ENCODE data around the gene RSPRY1. TPM values are rescaled to one million over a fixed set of nuclear protein-coding genes. Genes with fewer than 3 reads are reported as not detected.

The RSPRY1 gene
- total RNA-seq, 1 experiment from 2014 or later, result 24.9 TPM

DNA sequence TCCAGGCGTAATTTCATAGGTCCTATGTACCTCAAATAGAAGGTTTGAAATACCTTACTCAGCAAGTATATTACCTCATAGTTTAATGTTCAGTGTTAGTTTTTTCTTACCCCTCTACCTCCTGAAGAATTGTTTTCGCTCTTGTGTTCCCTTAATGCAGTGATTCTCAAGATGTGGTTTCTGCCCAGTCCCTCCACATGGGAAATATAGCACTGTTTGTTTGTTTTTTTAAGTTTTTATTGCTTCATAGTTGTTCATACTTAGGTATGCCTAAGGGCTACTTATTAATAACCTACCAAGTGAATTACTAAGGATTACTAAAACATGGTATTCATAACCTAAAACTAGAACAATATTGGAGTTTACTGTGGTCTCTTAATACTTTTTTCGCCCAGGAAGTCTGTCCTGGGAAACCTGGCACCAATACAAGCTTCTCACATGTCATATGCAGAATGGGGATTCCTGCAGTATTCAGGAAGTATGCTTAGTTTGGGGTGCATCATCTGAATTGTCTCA is 5.0 kb downstream of the RSPRY1 start:
- intact Hi-C loops (cut with micrococcal nuclease), result no loop called here
- H3K79me2 ChIP-seq (ENCODE audit: insufficient read depth, low read length), result peaks cover 83% of the 10 kb centered on the region
- no TSS peak for BruUV-seq (replicated peaks)
- no peak overlapping the region for H3K4me2 ChIP-seq (ENCODE audit: low read length)
- no peak overlapping the region for H3K9ac ChIP-seq (ENCODE audit: low read length)
- DNase-seq (ENCODE audit: low read depth, low spot score), result no peak
- ChIA-PET CTCF (no interaction called here), POLR2A (no interaction called here), RAD21 (ENCODE audit: low non-redundant PET in 1 of 2, low total read pairs in 2 of 2, uncharacterized antibody in 2 of 2, unreplicated experiment in 2 of 2) (no interaction called here)
- H3K4me1 ChIP-seq (ENCODE audit: control insufficient read depth in 1 of 2, insufficient read depth in 2 of 2, low read length in 2 of 2), result peaks cover 27 to 34% of the 10 kb centered on the region in 2 experiments
- no peaks in the 10 kb centered on the region for H3K36me3 ChIP-seq (ENCODE audit: control insufficient read depth in 1 of 2, insufficient read depth in 2 of 2, low read length in 2 of 2)
- H3K4me3 ChIP-seq (replicated peaks in 1 of 2; ENCODE audit: low read depth in 1 of 2, low read length in 2 of 2), result no peak overlapping the region
- H3K9me2 ChIP-seq (ENCODE audit: insufficient read depth), result no peaks in the 10 kb centered on the region
- H2AFZ ChIP-seq (ENCODE audit: low read depth, low read length, poor library complexity, severe bottlenecking), result no peak overlapping the region
- TF ChIP-seq TCF7L2 (IDR thresholded peaks at IDR 0.05; ENCODE audit: borderline replicate concordance, extremely low read depth, insufficient read depth, insufficient read length), result no peak
- no peak for TF ChIP-seq EGR1 (IDR thresholded peaks at IDR 0.05; ENCODE audit: low read depth)
- no peak for TF ChIP-seq SIN3A (IDR thresholded peaks at IDR 0.05; ENCODE audit: low read depth)
- no peak for TF ChIP-seq SRF (IDR thresholded peaks at IDR 0.05; ENCODE audit: low read depth)
- TF ChIP-seq ATF3 (IDR thresholded peaks at IDR 0.05), result no peak
- no peak for TF ChIP-seq POLR2AphosphoS5 (IDR thresholded peaks at IDR 0.05; ENCODE audit: low read depth, low read length)
- no peak for TF ChIP-seq ZNF274 (IDR thresholded peaks at IDR 0.05; ENCODE audit: low read depth, low read length)
- TF ChIP-seq, protein P1, sequence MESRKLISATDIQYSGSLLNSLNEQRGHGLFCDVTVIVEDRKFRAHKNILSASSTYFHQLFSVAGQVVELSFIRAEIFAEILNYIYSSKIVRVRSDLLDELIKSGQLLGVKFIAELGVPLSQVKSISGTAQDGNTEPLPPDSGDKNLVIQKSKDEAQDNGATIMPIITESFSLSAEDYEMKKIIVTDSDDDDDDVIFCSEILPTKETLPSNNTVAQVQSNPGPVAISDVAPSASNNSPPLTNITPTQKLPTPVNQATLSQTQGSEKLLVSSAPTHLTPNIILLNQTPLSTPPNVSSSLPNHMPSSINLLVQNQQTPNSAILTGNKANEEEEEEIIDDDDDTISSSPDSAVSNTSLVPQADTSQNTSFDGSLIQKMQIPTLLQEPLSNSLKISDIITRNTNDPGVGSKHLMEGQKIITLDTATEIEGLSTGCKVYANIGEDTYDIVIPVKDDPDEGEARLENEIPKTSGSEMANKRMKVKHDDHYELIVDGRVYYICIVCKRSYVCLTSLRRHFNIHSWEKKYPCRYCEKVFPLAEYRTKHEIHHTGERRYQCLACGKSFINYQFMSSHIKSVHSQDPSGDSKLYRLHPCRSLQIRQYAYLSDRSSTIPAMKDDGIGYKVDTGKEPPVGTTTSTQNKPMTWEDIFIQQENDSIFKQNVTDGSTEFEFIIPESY (IDR thresholded peaks at IDR 0.05; ENCODE audit: extremely low read depth, insufficient replicate concordance, low read length), result no peak
- TF ChIP-seq JUND (IDR thresholded peaks at IDR 0.05), result no peak
- no peak for TF ChIP-seq POLR2A (IDR thresholded peaks at IDR 0.05; ENCODE audit: borderline replicate concordance, extremely low read depth, insufficient read depth, insufficient read length)
- no peak for TF ChIP-seq REST (IDR thresholded peaks at IDR 0.05; ENCODE audit: low read depth)
- TF ChIP-seq CBX3 (IDR thresholded peaks at IDR 0.05; ENCODE audit: low read depth), result no peak
- no peak for TF ChIP-seq CTCF (IDR thresholded peaks at IDR 0.05 in 2 of 3, conservative IDR thresholded peaks at IDR 0.05 in 1 of 3; ENCODE audit: borderline replicate concordance in 1 of 3, insufficient read depth in 1 of 3, low read depth in 2 of 3, low read length in 2 of 3)
- no peak for TF ChIP-seq FOSL1 (IDR thresholded peaks at IDR 0.05; ENCODE audit: low read depth)
- no peak for TF ChIP-seq ZFX (IDR thresholded peaks at IDR 0.05)
- no peak for TF ChIP-seq ELF1 (IDR thresholded peaks at IDR 0.05; ENCODE audit: borderline replicate concordance, low read depth)
- TF ChIP-seq, protein P2, sequence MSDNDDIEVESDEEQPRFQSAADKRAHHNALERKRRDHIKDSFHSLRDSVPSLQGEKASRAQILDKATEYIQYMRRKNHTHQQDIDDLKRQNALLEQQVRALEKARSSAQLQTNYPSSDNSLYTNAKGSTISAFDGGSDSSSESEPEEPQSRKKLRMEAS (IDR thresholded peaks at IDR 0.05), result no peak
- H3K9me3 ChIP-seq (ENCODE audit: control insufficient read depth in 1 of 2, insufficient read depth in 1 of 2, low read depth in 1 of 2, low read length in 2 of 2), result no peaks in the 10 kb centered on the region
- H4K20me1 ChIP-seq (ENCODE audit: insufficient read depth), result no peaks in the 10 kb centered on the region
- no peak for ATAC-seq
- no peaks in the 10 kb centered on the region for H3K27me3 ChIP-seq (ENCODE audit: insufficient read depth, low read length)
- no peak overlapping the region for H3K27ac ChIP-seq (ENCODE audit: low read depth, low read length)

All from HCT116 (cell line).